Skin epidermis (tissue), 12 donors: ENCODE results near the gene CCDC97.
"Not testable (repeated sequence)": the region's sequence is repeated elsewhere in the genome, so short reads cannot be mapped to it uniquely, and the experiment has no call there.

Experiments
- H3K27ac ChIP-seq, 21 experiments: fragments of 200-600 bp; sonication (generic) in 11 of 21; one replicate each; pipeline ENCODE4 v1.5.0; 2020; ENCODE audit warnings: mild to moderate bottlenecking in 3 of 21, inconsistent platforms in 2 of 21, moderate library complexity in 2 of 21
- H3K4me3 ChIP-seq, 7 experiments: fragments of 200-600 bp; sonication (generic) in 2 of 7; one replicate each; pipeline ENCODE4 v1.5.0; 2020; ENCODE audit warnings: inconsistent platforms in 2 of 7, mild to moderate bottlenecking in 2 of 7, moderate library complexity in 1 of 7

The CCDC97 gene

GRCh38 chr19:41328157-41328841, 18.3 kb downstream of the CCDC97 start:
- H3K27ac ChIP-seq: peak overlapping the region; percentile 33 to 95 (median 83)
- peak overlapping the region; percentile 8 to 31 (median 12) for H3K4me3 ChIP-seq

- Histone ChIP-seq H3K27ac (peak overlapping the region; percentile 31 to 95 (median 83)), H3K4me3 (no peak overlapping the region)
Observed at GRCh38 chr19:41328842-41329225, 18.9 kb downstream of the CCDC97 start.

- H3K27ac ChIP-seq: peak overlapping the region in 3 of 21 experiments; percentile 16 to 94 (median 59)
- no peak overlapping the region for H3K4me3 ChIP-seq
Observed at GRCh38 chr19:41330481-41330880, 20.5 kb downstream of the CCDC97 start.

DNA sequence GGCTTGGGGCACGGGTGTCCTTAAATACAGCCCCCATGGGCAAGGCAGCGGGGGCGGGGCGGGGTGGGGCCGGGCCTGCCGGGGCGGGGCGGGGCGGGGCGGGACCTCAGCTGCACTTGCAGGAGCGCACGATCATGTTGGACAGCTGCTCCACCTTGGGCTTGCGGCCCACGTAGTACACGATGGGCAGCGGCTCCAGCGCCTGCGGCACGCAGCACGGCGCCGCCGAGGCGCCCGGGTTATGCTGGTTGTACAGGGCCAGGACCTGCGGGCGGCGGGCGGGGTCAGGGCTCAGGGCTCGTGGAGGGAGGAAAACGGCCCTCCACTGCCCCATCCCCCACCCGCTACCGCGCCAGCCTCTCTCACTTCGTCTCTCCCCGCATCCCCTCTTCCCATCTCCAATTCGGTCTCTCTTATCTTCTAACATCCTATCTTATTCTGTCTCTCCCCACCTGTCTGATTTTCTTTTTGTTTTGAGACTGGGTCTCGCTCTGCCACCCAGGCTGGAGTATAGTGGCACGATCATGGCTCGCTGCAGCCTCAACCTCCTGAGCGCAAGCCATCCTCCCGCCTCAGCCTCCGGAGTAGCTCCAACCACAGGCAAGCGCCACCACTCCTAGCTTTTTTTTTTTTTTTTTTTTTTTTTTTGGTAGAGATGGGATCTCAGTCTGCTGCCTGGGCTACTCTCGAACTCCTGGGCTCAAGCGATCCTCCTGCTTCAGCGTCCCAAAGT, 21.1 kb downstream of the CCDC97 start:
- Histone ChIP-seq H3K27ac (peak overlapping the region in 2 of 21 experiments; percentile 16 to 31), H3K4me3 (no peak overlapping the region)

GRCh38 chr19:41332000-41332399, 22.0 kb downstream of the CCDC97 start:
- H3K27ac ChIP-seq: peak overlapping the region in 1 of 21 experiments; percentile 35
- H3K4me3 ChIP-seq: no peak overlapping the region

GRCh38 chr19:41332468-41332867, 22.5 kb downstream of the CCDC97 start:
- peak overlapping the region in 1 of 21 experiments; percentile 35 for H3K27ac ChIP-seq
- H3K4me3 ChIP-seq: no peak overlapping the region

GRCh38 chr19:41334793-41335192, 24.8 kb downstream of the CCDC97 start:
- peak overlapping the region in 15 of 21 experiments; percentile 3 to 79 (median 43) for H3K27ac ChIP-seq

DNA sequence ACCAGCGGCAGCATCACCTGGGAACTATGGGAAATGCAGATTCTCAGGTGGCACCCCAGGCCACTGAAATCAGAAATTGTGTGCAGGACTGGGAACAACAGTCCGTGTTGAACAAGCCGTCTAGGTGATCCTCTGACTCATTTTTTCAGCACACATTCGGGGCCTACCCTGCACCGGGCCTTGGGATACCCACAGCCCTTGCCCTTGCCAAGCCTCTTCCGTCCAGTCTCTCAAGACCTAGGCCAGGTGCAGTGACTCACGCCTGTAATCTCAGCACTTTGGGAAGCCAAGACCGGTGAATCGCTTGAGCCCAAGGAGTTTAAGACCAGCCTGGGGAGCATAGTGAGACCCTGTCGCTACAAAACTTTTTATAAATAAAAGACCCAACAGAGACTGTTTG, 25.5 kb downstream of the CCDC97 start:
- Histone ChIP-seq H3K4me3 (no peak overlapping the region), H3K27ac (peak overlapping the region in 8 of 21 experiments; percentile 19 to 79 (median 42))

More at GRCh38 chr19:41334793-41335192, 24.8 kb downstream of the CCDC97 start:
- H3K4me3 ChIP-seq: no peak overlapping the region

DNA sequence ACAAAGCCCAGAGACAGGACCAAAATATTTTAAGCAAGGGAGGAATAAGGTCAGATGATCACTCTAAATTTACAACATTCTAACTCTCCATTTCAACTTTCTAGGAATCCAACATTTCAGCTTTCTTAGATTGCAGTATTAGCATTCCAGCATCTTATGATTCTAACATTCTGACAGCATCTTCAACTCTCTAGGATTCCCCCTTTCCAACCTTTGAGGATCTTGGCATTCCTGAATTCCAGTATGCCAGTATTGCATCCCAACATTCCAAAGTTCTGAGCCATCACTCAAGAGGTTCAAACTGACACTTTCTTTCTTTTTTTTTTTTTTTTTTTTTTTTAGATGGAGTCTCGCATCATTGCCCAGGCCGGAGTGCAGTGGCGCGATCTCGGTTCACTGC, 30.0 kb downstream of the CCDC97 start:
- Histone ChIP-seq H3K27ac (no peak overlapping the region), H3K4me3 (no peak overlapping the region)

GRCh38 chr19:41341669-41342490, 31.9 kb downstream of the CCDC97 start:
- peak overlapping the region in 1 of 21 experiments; percentile 4 for H3K27ac ChIP-seq

DNA sequence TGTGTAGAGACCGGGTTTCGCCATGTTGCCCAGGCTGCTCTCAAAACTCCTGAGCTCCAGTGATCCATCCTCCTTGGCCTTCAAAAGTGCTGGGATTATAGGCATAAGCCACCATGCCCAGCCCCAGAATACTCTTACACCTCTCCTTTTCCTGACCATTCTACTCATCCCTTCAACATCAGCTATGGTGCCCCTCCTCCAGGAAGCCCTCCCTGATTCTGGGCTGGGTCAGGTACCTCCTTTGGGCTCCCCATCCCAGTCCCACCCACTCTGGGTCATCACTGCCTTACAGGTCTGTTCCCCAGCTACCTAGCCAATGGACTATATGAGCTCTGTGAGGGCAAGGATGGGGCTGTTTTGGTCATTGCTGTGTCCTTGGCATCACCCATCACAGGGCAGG, 34.2 kb downstream of the CCDC97 start:
- Histone ChIP-seq H3K4me3 (no peak overlapping the region), H3K27ac (no peak overlapping the region)

More at GRCh38 chr19:41341669-41342490, 31.9 kb downstream of the CCDC97 start:
- no peak overlapping the region for H3K4me3 ChIP-seq

- not testable (repeated sequence) for H3K27ac ChIP-seq, H3K4me3 ChIP-seq
Observed at GRCh38 chr19:41346916-41347315, 36.9 kb downstream of the CCDC97 start.

DNA sequence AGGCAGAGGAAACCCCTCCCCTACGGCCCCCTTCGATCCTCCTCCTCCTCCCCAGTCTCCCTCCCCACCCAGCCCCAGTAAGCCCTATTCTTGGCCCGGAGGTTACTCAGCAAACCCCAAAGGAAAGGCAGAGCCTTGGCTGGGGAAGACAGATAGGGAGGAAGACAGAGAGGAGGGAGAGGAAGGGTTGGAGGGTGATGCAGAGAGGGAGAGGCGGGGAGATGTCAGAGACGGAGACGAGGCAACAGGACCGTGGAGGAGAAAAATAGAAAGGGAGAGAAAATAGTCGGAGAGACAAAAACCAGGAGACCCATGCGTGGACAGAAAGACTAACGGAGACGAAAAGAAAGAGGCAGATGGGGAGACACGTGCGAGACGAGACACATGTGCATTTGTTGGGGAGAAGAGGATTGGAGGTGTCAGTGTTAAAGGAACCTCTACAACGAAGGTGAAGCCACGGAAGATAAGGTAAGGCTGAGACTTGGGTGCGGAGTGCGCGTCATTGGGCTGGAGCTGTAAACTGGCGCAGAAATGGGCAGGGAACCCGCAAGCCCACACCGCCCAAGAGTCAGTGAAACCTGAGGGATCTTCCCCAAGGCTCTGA, 40.9 kb downstream of the CCDC97 start:
- H3K27ac ChIP-seq: peak overlapping the region in 19 of 21 experiments; percentile 78 to 96 (median 90)

GRCh38 chr19:41351339-41352245, 41.6 kb downstream of the CCDC97 start:
- peak overlapping the region in 20 of 21 experiments; percentile 78 to 96 (median 90) for H3K27ac ChIP-seq
- peak overlapping the region; percentile 54 to 96 (median 82) for H3K4me3 ChIP-seq

More for the DNA sequence above, 40.9 kb downstream of the CCDC97 start:
- peak overlapping the region; percentile 54 to 96 (median 82) for H3K4me3 ChIP-seq

- peak overlapping the region; percentile 54 to 96 (median 82) for H3K4me3 ChIP-seq
- peak overlapping the region in 20 of 21 experiments; percentile 78 to 96 (median 90) for H3K27ac ChIP-seq
Observed at GRCh38 chr19:41352279-41352608, 42.3 kb downstream of the CCDC97 start.

- peak overlapping the region; percentile 54 to 96 (median 82) for H3K4me3 ChIP-seq
- H3K27ac ChIP-seq: peak overlapping the region; percentile 54 to 96 (median 90)
Observed at GRCh38 chr19:41352609-41353465, 42.9 kb downstream of the CCDC97 start.

- H3K4me3 ChIP-seq: peak within 1 kb of the TSS; percentile 54 to 96 (median 82)
- peak within 1 kb of the TSS; percentile 54 to 96 (median 90) for H3K27ac ChIP-seq
Observed at GRCh38 chr19:41353466-41354342, 43.7 kb downstream of the CCDC97 start, which contains the start of gene TGFB1. TGFB1 (minus strand) TSS chr19:41353922; CDS start chr19:41353044, 878 bp downstream.
